PC-3 (cell line): Measurements from ENCODE around the gene EXOC4.

Experiments
- EZH2 ChIP-seq: fragments of 300-600 bp; sonication (generic); IDR thresholded peaks from one replicate; pipeline ENCODE4 v1.6.1; 2017; ENCODE audit warnings: antibody characterized with exemption, mild to moderate bottlenecking, low read length; ENCODE audit not compliant: unreplicated experiment
- TF ChIP-seq, protein P1 (sequence below): fragments of 300-600 bp; sonication (generic); conservative IDR thresholded peaks from 2 replicates; pipeline ENCODE4 v1.5.1; 2017; ENCODE audit warnings: antibody characterized with exemption, low read depth, mild to moderate bottlenecking, low read length

DNA sequence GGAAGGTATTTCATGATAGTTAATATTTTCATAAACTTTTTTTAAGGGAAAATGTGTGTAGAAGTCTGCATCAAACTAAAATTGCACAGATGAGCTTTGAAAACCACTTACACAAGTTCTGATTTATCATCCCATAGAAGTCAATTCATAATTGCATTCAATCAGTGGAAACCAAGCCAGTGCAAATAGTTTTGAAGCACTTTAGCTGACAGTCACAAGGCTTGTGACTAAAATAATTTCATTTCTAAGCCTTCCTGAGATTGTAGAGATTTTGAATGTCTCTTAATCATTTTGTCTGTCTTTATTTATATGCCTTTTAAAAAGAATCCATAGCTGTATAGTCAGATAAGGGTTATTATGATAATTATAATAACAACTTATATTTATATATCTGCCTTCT, 41.4 kb downstream of the EXOC4 start:
- TF ChIP-seq, protein P1, sequence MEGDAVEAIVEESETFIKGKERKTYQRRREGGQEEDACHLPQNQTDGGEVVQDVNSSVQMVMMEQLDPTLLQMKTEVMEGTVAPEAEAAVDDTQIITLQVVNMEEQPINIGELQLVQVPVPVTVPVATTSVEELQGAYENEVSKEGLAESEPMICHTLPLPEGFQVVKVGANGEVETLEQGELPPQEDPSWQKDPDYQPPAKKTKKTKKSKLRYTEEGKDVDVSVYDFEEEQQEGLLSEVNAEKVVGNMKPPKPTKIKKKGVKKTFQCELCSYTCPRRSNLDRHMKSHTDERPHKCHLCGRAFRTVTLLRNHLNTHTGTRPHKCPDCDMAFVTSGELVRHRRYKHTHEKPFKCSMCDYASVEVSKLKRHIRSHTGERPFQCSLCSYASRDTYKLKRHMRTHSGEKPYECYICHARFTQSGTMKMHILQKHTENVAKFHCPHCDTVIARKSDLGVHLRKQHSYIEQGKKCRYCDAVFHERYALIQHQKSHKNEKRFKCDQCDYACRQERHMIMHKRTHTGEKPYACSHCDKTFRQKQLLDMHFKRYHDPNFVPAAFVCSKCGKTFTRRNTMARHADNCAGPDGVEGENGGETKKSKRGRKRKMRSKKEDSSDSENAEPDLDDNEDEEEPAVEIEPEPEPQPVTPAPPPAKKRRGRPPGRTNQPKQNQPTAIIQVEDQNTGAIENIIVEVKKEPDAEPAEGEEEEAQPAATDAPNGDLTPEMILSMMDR: no peak
- TF ChIP-seq EZH2: no peak
